Gastrocnemius medialis (tissue), 4 donors: ENCODE data around the gene CFAP206. TPM values are rescaled to one million over a fixed set of nuclear protein-coding genes. Genes with fewer than 3 reads are reported as not detected.

Experiments
- ATAC-seq, 2 donors: fragments of 150-250 bp; one replicate each; pipeline ENCODE4 v1.9.1; 2016
- DNase-seq, 2 donors: peaks; one replicate each; pipeline ENCODE4 v3.0.0-alpha.2; 2019
- H3K27ac ChIP-seq, 4 donors: fragments of 200-600 bp; sonication (generic); 1 replicate in 1 of 4; 2 replicates in 3 of 4; pipeline ENCODE4 v1.5.1; 2016 to 2018; ENCODE audit warnings: mild to moderate bottlenecking in 2 of 4, moderate library complexity in 1 of 4
- H3K27me3 ChIP-seq, 3 donors: fragments of 200-600 bp; sonication (generic) in 2 of 3; 1 replicate in 1 of 3; 2 replicates in 2 of 3; pipeline versions ENCODE4 v1.5.1 to v1.6.0; 2016 to 2019; ENCODE audit warnings: mild to moderate bottlenecking in 1 of 3, moderate library complexity in 1 of 3
- H3K36me3 ChIP-seq, 2 donors: fragments of 200-600 bp; sonication (generic) in 1 of 2; one replicate each; pipeline ENCODE4 v1.5.1; 2017 to 2018
- H3K4me1 ChIP-seq, 2 donors: fragments of 200-600 bp; sonication (generic) in 1 of 2; one replicate each; pipeline ENCODE4 v1.5.1; 2016 to 2017; ENCODE audit warnings: mild to moderate bottlenecking in 2 of 2
- H3K4me3 ChIP-seq, 4 donors: fragments of 200-600 bp; sonication (generic) in 3 of 4; 1 replicate in 1 of 4; 2 replicates in 3 of 4; pipeline ENCODE4 v1.5.1; 2016 to 2019; ENCODE audit warnings: mild to moderate bottlenecking in 2 of 4
- H3K9me3 ChIP-seq, 3 donors: fragments of 200-600 bp; sonication (generic) in 2 of 3; 1 replicate in 1 of 3; 2 replicates in 2 of 3; pipeline ENCODE4 v1.5.1; 2016 to 2019
- POLR2A ChIP-seq, 2 donors: fragments of 450-650 bp; IDR thresholded peaks; one replicate each; pipeline ENCODE4 v1.6.1; 2017; ENCODE audit warnings: antibody characterized with exemption in 2 of 2, mild to moderate bottlenecking in 2 of 2, moderate library complexity in 2 of 2
- in situ Hi-C, 4 donors: fragments of 200-750 bp; cut with MboI; loops; one replicate each; pipeline versions ENCODE4 v1.15.0 to v1.8.0; 2017; ENCODE audit warnings: low sequenced_read_pairs in 4 of 4
- intact Hi-C: fragments of 100-400 bp; cut with DNase I; formaldehyde crosslinking; loops from one replicate; pipeline ENCODE4 v1.15.1; 2023; ENCODE audit warnings: low total_unique reads
- total RNA-seq, 4 donors: library from RNA; depleted of rRNA; stranded (reverse); fragments of >200 nt; gene quantifications; one replicate each; pipeline versions ENCODE4 v1.1.0 to v1.2.3, GENCODE V29; 2016
- TF ChIP-seq, protein P1 (sequence below), 5 experiments: fragments of 450-650 bp in 3 of 5; fragments of 200-600 bp in 2 of 5; sonication (generic) in 2 of 5; IDR thresholded peaks in 4 of 5; conservative IDR thresholded peaks in 1 of 5; 1 replicate in 4 of 5; 2 replicates in 1 of 5; pipeline ENCODE4 v1.5.1; 2016 to 2019; ENCODE audit warnings: antibody characterized with exemption in 5 of 5, mild to moderate bottlenecking in 3 of 5, moderate library complexity in 3 of 5

Gene CFAP206
- 1 to 10 TPM in 1 of 4 donors, under 1 TPM in 1, not detected in 2; 0.20 to 1.6 TPM for total RNA-seq

DNA sequence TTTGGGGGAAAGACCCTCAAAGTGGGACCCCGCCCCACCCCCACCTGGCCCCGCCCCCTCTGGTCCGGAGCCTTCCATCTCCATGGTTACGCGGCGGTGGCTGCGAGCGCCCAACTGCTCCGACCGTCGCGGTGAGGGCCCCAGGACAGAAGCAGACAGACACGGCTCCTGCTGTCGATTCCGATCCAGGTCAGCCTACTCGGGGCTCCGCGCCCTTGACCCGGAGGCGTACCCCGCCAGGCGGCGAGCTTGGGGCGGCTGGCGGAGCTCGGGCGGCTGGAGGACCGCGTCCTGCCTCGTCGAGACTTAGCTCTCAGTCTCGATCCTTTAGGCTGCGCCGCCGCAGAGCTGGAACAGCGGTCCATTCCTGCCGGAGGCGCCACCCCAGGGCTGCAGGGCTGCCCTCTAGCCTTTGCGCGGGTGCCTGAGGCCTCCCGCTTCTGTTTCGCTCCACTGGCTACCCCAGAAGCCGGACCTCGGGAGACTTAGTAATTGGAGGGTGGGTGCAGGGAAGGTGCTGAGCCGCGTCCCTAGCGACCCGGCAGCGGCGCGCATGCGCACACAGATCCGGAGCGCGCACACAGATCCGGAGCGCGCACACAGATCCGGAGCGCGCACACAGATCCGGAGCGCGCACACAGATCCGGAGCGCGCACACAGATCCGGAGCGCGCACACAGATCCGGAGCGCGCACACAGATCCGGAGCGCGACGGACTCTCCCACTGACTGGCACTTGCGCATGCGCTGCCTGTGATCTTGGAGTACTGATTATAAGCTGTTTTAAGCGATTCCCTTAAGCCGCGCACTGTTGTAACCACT is at the start of gene CFAP206:
Gene CFAP206 (plus strand): TSS at position 72 of the 820 bp plus-strand sequence. CDS start 1,868 bp downstream, outside the sequence.
- intact Hi-C loops: loop anchor here (1.0 to 10.0 kb wide), 4 partner anchors 64 to 256 kb away; partner anchors contain the start of genes RARS2, SLC35A1 and SMIM8
- Histone ChIP-seq H3K27ac (peak within 1 kb of the TSS; percentile 72 to 89 (median 81)), H3K4me3 (peak within 1 kb of the TSS; percentile 72 to 98 (median 96)), H3K4me1 (peaks cover 3 to 9% of the 10 kb centered on the region in 2 donors), H3K27me3 (no peaks in the 10 kb centered on the region), H3K9me3 (no peaks in the 10 kb centered on the region), H3K36me3 (no peaks in the 10 kb centered on the region)
- TF ChIP-seq, protein P1, sequence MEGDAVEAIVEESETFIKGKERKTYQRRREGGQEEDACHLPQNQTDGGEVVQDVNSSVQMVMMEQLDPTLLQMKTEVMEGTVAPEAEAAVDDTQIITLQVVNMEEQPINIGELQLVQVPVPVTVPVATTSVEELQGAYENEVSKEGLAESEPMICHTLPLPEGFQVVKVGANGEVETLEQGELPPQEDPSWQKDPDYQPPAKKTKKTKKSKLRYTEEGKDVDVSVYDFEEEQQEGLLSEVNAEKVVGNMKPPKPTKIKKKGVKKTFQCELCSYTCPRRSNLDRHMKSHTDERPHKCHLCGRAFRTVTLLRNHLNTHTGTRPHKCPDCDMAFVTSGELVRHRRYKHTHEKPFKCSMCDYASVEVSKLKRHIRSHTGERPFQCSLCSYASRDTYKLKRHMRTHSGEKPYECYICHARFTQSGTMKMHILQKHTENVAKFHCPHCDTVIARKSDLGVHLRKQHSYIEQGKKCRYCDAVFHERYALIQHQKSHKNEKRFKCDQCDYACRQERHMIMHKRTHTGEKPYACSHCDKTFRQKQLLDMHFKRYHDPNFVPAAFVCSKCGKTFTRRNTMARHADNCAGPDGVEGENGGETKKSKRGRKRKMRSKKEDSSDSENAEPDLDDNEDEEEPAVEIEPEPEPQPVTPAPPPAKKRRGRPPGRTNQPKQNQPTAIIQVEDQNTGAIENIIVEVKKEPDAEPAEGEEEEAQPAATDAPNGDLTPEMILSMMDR (IDR thresholded peaks at IDR 0.05 in 4 of 5, conservative IDR thresholded peaks at IDR 0.05 in 1 of 5): no peak
- TF ChIP-seq POLR2A (IDR thresholded peaks at IDR 0.05): no peak
- in situ Hi-C loops: no loop called here
- DNase-seq (peak; percentile 58 to 63), ATAC-seq (peak; percentile 87 to 88)

DNA sequence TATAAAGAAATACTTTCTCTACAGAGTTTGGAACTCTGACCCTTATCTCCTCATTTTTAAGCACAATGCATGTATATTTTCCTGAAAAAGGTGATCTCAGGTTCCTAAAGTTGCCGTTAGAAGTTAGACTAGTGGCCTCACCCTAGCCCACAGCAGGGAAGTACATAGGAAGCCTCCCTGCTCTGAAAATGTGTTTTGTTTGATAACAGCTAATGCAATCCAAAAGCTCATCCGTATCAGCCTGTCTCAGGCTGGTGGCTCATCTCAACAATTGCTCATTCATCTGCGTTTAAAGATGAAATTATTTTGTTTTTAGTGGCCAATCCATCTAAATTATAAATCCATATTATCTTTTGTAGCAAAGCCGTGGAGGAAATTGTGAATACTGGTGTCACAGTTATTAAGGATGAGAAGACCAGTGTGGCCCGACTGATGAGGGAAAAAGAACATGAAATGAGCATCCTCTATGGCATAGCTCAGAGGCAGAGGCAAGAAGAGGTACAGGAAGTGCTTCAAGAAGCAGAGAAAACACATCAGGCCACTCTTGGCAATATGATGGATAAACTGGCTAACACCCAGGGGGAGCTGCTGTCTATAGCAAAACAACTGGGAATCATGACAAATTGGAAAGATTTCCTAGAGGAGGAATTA is 43.0 kb upstream of the CFAP206 start:
- intact Hi-C loops (no loop called here), in situ Hi-C loops (no loop called here)
- Histone ChIP-seq H3K36me3 (no peaks in the 10 kb centered on the region), H3K4me1 (no peaks in the 10 kb centered on the region), H3K27ac (no peak overlapping the region), H3K9me3 (no peaks in the 10 kb centered on the region), H3K27me3 (no peaks in the 10 kb centered on the region), H3K4me3 (no peak overlapping the region)
- DNase-seq (no peak), ATAC-seq (no peak)
- TF ChIP-seq, protein P1 (IDR thresholded peaks at IDR 0.05 in 4 of 5, conservative IDR thresholded peaks at IDR 0.05 in 1 of 5): no peak
- no peak for TF ChIP-seq POLR2A (IDR thresholded peaks at IDR 0.05)

DNA sequence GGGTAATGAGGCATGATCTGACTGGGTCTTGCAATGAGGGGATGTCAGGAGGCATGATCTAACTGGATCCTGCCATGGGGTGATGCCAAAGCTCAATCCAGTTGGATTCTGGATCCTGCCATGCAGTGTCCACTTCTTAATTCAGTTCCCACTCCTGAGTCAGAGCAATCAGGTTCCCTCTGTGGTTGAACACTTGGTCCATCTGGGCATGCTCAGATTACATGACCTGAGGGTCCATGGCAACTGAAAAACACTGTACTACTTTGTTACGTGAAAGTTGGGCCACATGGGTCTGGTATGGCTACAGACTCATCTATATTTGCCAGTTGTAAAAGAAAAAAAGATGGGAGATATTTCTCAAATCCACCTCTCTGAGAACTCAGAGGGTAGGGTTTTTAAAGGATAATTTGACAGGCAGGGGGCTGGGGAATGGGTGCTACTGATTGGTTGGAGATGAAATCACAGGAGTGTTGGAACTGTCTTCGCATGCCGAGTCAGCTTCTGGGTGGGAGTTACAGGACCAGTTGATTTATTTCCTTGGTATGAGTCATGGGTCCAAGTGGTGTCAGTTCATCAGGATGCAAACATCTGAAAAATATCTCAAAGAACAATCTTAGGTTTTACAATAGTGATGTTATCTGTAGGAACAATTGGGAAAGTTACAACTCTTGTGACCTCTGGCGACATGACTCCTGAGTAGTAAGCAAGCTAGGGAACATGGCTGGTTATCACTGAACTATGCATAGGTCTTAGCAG is 41.5 kb upstream of the CFAP206 start:
- H3K4me1 ChIP-seq: no peaks in the 10 kb centered on the region
- ATAC-seq (no peak), DNase-seq (no peak)
- no peak for TF ChIP-seq POLR2A (IDR thresholded peaks at IDR 0.05)
- TF ChIP-seq, protein P1 (IDR thresholded peaks at IDR 0.05 in 4 of 5, conservative IDR thresholded peaks at IDR 0.05 in 1 of 5): no peak
- no peak overlapping the region for H3K4me3 ChIP-seq
- intact Hi-C loops: no loop called here
- in situ Hi-C loops: no loop called here
- no peaks in the 10 kb centered on the region for H3K36me3 ChIP-seq
- no peak overlapping the region for H3K27ac ChIP-seq
- H3K27me3 ChIP-seq: no peaks in the 10 kb centered on the region
- H3K9me3 ChIP-seq: no peaks in the 10 kb centered on the region

DNA sequence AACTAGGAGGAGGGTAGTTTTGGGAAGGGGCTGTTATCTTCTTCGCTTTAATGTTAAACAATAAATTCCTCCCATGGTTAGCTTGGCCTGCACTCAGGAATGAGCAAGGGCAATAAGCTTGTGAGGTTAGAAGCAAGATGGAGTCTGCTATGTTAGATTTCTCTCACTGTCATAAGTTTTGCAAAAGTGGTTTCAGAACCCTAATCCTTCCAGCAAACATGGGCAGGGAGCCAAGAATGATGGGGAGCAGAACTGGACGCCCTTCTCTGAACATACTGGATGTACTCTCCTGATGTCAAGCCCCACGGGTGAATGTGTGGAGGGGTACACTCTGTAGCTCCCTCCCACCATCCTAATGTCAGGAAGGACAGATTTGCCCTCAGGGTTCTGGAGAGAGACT is 40.9 kb upstream of the CFAP206 start:
- H3K36me3 ChIP-seq: no peaks in the 10 kb centered on the region
- H3K4me3 ChIP-seq: no peak overlapping the region
- no peaks in the 10 kb centered on the region for H3K27me3 ChIP-seq
- no peaks in the 10 kb centered on the region for H3K9me3 ChIP-seq
- in situ Hi-C loops: no loop called here
- DNase-seq (no peak), ATAC-seq (no peak)
- H3K4me1 ChIP-seq: no peaks in the 10 kb centered on the region
- TF ChIP-seq, protein P1 (IDR thresholded peaks at IDR 0.05 in 4 of 5, conservative IDR thresholded peaks at IDR 0.05 in 1 of 5): no peak
- TF ChIP-seq POLR2A (IDR thresholded peaks at IDR 0.05): no peak
- intact Hi-C loops: no loop called here
- no peak overlapping the region for H3K27ac ChIP-seq
